ENCODE results near the gene GGA1.

Gene GGA1

GRCh38 chr22:37628830-37629229 is 20.2 kb downstream of the GGA1 start:
- Histone ChIP-seq H3K9me3 (ENCODE audit: severe bottlenecking) (no peaks in the 10 kb centered on the region), H3K27me3 (ENCODE audit: insufficient read depth, low read depth, severe bottlenecking) (no peaks in the 10 kb centered on the region), H3K27ac (no peak overlapping the region), H3K4me3 (ENCODE audit: low read depth, low read length) (no peak overlapping the region), H3K36me3 (peaks cover 11% of the 10 kb centered on the region)
- no peak for TF ChIP-seq CTCF (IDR thresholded peaks at IDR 0.05; ENCODE audit: low read depth, low read length)
- DNase-seq = no peak

GRCh38 chr22:37629928-37630327 is 21.3 kb downstream of the GGA1 start:
- no peaks in the 10 kb centered on the region for H3K9me3 ChIP-seq (ENCODE audit: severe bottlenecking)
- no peak overlapping the region for H3K27ac ChIP-seq
- TF ChIP-seq CTCF (IDR thresholded peaks at IDR 0.05; ENCODE audit: low read depth, low read length) = no peak

GRCh38 chr22:37630839-37631435 is 22.3 kb downstream of the GGA1 start:
- Histone ChIP-seq H3K9me3 (ENCODE audit: severe bottlenecking) (no peaks in the 10 kb centered on the region), H3K27me3 (ENCODE audit: insufficient read depth, low read depth, severe bottlenecking) (no peaks in the 10 kb centered on the region), H3K27ac (no peak overlapping the region), H3K4me3 (ENCODE audit: low read depth, low read length) (no peak overlapping the region), H3K36me3 (peaks cover 3% of the 10 kb centered on the region; the same call in 1 of the 2 replicates)
- no peak for DNase-seq
- TF ChIP-seq CTCF (IDR thresholded peaks at IDR 0.05; ENCODE audit: low read depth, low read length) = no peak

More at GRCh38 chr22:37629928-37630327, 21.3 kb downstream of the GGA1 start:
- Histone ChIP-seq H3K4me3 (ENCODE audit: low read depth, low read length) (no peak overlapping the region), H3K36me3 (peaks cover 5% of the 10 kb centered on the region), H3K27me3 (ENCODE audit: insufficient read depth, low read depth, severe bottlenecking) (no peaks in the 10 kb centered on the region)
- DNase-seq = no peak

- Histone ChIP-seq H3K9me3 (ENCODE audit: severe bottlenecking) (no peaks in the 10 kb centered on the region), H3K27ac (no peak overlapping the region), H3K27me3 (ENCODE audit: insufficient read depth, low read depth, severe bottlenecking) (no peaks in the 10 kb centered on the region), H3K4me3 (ENCODE audit: low read depth, low read length) (no peak overlapping the region), H3K36me3 (no peaks in the 10 kb centered on the region; the same call in 1 of the 2 replicates)
- TF ChIP-seq CTCF (IDR thresholded peaks at IDR 0.05; ENCODE audit: low read depth, low read length) = no peak
- DNase-seq = no peak
These were observed 23.0 kb downstream of the GGA1 start for GRCh38 chr22:37631448-37632173.

GRCh38 chr22:37632174-37633088 is 23.8 kb downstream of the GGA1 start:
- no peak for TF ChIP-seq CTCF (IDR thresholded peaks at IDR 0.05; ENCODE audit: low read depth, low read length)
- peak overlapping the region; percentile 71; the same call in 1 of the 2 replicates for H3K27ac ChIP-seq

More at GRCh38 chr22:37632174-37633088, 23.8 kb downstream of the GGA1 start:
- no peak for DNase-seq
- H3K9me3 ChIP-seq (ENCODE audit: severe bottlenecking) = no peaks in the 10 kb centered on the region
- H3K27me3 ChIP-seq (ENCODE audit: insufficient read depth, low read depth, severe bottlenecking) = no peaks in the 10 kb centered on the region
- no peaks in the 10 kb centered on the region; the same call in 1 of the 2 replicates for H3K36me3 ChIP-seq
- no peak overlapping the region for H3K4me3 ChIP-seq (ENCODE audit: low read depth, low read length)

Data from WERI-Rb-1 (cell line).